Fibroblast of villous mesenchyme (primary cell): ENCODE measurements around the gene FRA10AC1. TPM values are rescaled to one million over a fixed set of nuclear protein-coding genes. Genes with fewer than 3 reads are reported as not detected.

Experiments used
- DNase-seq: peaks from one replicate; pipeline ENCODE4 v3.0.0-alpha.2; 2010; ENCODE audit warnings: low read depth
- H3K4me3 ChIP-seq: 2 replicates; pipeline ENCODE4 v1.5.1; 2011; ENCODE audit warnings: low read depth, mild to moderate bottlenecking, low read length
- total RNA-seq: library from RNA; depleted of rRNA; stranded (reverse); fragments of >200 nt; gene quantifications from 2 replicates; pipeline ENCODE4 v1.2.3, GENCODE V29; 2012
- TF ChIP-seq, protein P1 (sequence below): IDR thresholded peaks from 2 replicates; pipeline ENCODE4 v1.5.1; 2012; ENCODE audit warnings: low read depth, mild to moderate bottlenecking, low read length; ENCODE audit not compliant: insufficient read depth

FRA10AC1 gene
- total RNA-seq, 1 donor = 6.0 TPM

GRCh38 chr10:93670372-93670771, 32.0 kb downstream of the FRA10AC1 start:
- no peak overlapping the region for H3K4me3 ChIP-seq
- TF ChIP-seq, protein P1, sequence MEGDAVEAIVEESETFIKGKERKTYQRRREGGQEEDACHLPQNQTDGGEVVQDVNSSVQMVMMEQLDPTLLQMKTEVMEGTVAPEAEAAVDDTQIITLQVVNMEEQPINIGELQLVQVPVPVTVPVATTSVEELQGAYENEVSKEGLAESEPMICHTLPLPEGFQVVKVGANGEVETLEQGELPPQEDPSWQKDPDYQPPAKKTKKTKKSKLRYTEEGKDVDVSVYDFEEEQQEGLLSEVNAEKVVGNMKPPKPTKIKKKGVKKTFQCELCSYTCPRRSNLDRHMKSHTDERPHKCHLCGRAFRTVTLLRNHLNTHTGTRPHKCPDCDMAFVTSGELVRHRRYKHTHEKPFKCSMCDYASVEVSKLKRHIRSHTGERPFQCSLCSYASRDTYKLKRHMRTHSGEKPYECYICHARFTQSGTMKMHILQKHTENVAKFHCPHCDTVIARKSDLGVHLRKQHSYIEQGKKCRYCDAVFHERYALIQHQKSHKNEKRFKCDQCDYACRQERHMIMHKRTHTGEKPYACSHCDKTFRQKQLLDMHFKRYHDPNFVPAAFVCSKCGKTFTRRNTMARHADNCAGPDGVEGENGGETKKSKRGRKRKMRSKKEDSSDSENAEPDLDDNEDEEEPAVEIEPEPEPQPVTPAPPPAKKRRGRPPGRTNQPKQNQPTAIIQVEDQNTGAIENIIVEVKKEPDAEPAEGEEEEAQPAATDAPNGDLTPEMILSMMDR = no peak
- DNase-seq = no peak

DNA sequence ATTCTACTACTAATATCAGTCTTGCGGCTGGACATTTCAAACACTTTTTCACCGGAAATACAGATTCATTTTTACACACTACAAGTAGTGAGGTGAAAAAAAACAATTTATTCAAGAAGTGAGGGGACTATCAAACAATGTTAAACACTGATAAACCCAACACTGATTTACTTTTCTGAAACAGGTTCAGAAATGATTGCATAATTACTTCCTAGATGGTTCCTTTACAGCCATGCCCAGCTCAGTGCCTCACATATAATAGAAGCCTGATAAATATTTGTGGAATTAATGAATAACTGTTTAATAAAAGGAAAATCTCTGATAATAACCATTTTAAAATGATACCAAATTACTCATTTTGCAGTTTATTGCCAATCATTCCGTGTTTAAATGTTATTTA, 34.6 kb downstream of the FRA10AC1 start:
- TF ChIP-seq, protein P1 = no peak
- no peak overlapping the region for H3K4me3 ChIP-seq
- DNase-seq = no peak

- no peak for DNase-seq
- TF ChIP-seq, protein P1 = no peak
- H3K4me3 ChIP-seq = no peak overlapping the region
Measured at GRCh38 chr10:93666030-93666429, 36.4 kb downstream of the FRA10AC1 start.

GRCh38 chr10:93657757-93658156, 44.6 kb downstream of the FRA10AC1 start:
- H3K4me3 ChIP-seq = no peak overlapping the region
- DNase-seq = no peak
- TF ChIP-seq, protein P1 = no peak

DNA sequence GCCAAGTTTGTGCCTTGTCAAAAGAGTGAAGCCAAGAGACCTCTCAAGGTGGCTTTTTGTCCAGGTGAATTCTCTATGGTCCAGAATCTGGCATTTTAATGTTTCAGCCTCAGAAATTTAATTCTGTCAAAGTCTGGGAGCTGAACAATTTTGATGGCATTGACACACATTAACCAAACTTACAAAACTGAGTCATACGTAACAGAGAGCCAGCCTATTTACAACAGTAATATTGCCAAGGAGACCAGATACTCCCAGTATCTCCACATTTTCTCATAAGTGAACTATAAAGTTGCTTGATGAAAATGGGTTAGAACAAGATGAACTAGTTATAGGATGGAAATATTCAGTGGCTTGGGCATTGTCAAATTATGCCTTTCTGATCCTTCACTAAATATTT, 46.2 kb downstream of the FRA10AC1 start:
- TF ChIP-seq, protein P1 = no peak
- no peak for DNase-seq
- no peak overlapping the region for H3K4me3 ChIP-seq

GRCh38 chr10:93654201-93654600, 48.2 kb downstream of the FRA10AC1 start:
- DNase-seq = no peak
- no peak overlapping the region for H3K4me3 ChIP-seq
- TF ChIP-seq, protein P1 = no peak

GRCh38 chr10:93652857-93653256, 49.5 kb downstream of the FRA10AC1 start:
- no peak for DNase-seq
- TF ChIP-seq, protein P1 = no peak
- H3K4me3 ChIP-seq = no peak overlapping the region
